GM21515 (cell line): ENCODE measurements around the gene CHAT.

Experiments
- ATAC-seq: cut with Tn5 transposase; IDR thresholded peaks from one replicate; pipeline ENCODE4 v1.9.1; 2021; ENCODE audit not compliant: unreplicated experiment

The CHAT gene

DNA sequence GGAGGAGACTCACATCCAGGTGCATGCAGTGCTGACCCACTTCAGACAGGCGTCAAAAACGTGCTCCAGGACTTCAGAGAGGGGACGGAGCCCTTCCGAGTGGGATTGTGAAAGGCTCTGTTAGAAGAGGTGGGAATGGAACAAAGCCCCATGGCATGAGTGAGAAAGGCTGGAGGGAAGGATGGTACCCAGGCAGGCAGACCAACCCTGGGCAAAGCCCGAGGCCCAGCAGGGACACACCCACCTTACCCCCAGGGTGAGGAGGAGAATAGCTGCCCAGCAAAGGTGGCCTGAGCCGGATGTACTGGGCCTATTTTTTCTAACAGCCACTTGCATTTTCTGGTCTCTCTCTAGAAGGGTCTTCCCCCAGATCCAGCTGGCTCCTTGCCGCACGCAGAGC, 14.8 kb downstream of the CHAT start:
- ATAC-seq = no peak

GRCh38 chr10:49629431-49629881, 15.6 kb downstream of the CHAT start:
- ATAC-seq = no peak

DNA sequence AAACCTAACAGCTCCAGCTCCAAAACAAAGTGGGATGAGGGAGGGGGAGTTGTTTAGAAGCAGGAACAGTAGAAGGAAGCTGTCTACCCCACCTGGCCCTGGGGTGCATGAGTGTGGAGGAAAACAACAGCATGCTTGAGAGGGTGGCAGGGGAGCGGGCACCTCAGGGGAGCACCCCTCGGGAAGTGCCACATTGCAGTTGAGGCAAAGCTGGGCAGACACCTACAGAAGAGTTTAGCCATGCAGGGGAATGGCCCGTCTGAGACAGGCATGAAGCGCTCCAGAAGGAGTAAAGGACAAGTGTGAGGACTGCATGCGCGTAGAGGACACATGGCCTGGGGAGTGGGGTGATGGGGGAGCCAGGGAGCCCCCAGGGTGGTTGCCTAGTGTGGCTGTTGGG, 18.1 kb downstream of the CHAT start:
- ATAC-seq = no peak

DNA sequence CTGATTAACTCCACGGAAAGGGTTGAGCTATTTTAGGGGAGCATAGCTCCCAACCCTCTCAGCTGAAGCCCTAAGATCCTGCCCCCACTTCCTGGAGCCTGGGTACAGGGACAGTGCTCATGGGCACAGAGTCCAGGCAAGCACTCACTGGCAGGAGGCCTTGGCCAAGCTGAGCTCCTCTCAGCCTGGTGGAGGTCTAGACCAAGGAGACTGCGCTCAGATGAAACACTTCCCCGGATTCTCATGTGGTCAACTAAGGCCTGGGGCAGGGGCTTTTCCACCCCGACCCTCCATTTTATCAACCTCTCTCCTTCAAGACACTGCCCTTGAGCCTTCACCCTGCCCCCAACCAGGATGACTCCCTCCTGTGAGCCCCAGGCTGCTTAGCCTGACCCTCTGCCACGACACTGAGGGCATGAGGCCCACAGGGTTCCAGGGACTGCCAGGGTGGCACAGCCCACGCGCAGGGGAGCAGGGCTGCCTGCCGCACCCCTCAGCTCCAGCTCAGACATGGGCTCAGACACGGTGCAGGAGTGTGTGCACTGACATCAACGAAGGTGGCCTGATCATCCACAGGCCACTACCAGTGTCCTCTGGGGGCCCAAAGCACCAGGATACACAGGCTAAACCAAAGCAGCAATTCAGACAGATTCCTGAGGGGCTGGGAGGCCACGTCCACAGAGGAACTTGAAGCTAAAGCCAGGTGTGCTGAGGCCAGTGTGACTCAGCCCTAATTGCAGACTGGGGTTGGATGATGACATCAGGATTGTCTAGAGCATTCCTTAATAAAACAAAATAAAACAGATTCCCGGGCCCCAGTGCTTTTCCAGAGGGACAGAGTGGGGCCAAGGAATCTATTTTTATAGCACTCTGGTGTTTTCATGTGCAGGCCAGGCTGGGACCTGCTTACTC, 18.8 kb downstream of the CHAT start:
- ATAC-seq = no peak

GRCh38 chr10:49633327-49634068, 19.7 kb downstream of the CHAT start:
- ATAC-seq = no peak

GRCh38 chr10:49634069-49634660, 20.3 kb downstream of the CHAT start:
- ATAC-seq = no peak

DNA sequence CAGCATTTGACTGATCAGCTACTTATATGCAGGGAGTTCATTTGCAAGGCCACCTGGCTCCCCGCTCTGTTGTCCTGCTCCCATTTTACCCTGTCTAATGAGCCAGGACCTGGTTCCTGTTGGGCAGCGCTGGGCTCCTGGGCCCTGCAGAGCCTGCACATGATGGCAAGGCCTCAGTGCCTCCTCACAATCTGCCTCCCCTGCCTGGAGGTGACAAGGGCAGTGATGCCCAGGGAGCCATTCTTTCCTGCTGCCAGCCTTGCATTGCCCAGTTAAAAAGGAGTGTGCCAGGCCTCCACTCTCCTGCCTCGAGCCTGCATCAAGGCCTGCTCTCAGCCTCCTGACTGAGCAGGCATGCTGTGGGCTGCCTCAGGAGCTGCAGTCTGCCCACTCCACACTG, 28.5 kb downstream of the CHAT start:
- no peak for ATAC-seq

DNA sequence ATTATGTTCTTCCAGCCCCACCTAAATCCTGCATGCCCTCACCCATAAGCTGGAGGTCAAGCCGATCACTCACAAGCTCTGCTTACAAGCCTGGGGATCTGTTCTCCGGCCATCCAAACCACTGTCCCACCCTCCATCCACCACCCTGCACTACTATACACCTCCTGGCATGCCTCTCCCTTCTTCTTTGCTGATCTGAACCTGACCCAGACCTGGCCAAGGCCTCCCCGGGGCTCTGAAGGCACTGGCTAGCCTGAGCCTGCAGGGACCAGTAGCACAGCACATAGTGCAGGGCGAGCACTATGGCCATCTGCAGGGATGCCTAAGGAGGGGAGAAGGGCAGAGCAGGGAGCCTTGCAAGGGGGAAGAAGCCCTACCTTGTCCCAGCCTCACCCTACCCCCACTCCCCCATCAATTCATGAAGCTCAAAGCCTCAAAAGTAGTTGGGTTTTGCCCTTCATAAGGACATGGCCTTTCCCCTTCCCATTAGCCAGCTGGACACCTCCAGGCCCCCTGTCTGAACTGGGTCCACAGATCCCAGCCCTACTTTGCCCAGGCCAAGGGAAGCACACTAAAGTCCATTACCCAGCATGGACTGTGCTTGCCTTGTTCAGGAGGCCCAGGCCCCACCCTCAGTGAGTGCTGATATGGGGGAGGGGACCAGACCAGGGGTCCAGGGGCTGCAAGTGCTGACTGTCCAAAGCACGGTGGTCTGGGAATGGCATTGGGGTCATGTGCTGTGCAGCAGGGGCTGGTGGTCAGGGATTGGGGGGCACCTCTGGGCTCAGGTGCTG, 29.6 kb downstream of the CHAT start:
- ATAC-seq = no peak

- ATAC-seq = no peak
Measured at GRCh38 chr10:49644035-49644646, 30.3 kb downstream of the CHAT start.

GRCh38 chr10:49645417-49645816, 31.6 kb downstream of the CHAT start:
- no peak for ATAC-seq

DNA sequence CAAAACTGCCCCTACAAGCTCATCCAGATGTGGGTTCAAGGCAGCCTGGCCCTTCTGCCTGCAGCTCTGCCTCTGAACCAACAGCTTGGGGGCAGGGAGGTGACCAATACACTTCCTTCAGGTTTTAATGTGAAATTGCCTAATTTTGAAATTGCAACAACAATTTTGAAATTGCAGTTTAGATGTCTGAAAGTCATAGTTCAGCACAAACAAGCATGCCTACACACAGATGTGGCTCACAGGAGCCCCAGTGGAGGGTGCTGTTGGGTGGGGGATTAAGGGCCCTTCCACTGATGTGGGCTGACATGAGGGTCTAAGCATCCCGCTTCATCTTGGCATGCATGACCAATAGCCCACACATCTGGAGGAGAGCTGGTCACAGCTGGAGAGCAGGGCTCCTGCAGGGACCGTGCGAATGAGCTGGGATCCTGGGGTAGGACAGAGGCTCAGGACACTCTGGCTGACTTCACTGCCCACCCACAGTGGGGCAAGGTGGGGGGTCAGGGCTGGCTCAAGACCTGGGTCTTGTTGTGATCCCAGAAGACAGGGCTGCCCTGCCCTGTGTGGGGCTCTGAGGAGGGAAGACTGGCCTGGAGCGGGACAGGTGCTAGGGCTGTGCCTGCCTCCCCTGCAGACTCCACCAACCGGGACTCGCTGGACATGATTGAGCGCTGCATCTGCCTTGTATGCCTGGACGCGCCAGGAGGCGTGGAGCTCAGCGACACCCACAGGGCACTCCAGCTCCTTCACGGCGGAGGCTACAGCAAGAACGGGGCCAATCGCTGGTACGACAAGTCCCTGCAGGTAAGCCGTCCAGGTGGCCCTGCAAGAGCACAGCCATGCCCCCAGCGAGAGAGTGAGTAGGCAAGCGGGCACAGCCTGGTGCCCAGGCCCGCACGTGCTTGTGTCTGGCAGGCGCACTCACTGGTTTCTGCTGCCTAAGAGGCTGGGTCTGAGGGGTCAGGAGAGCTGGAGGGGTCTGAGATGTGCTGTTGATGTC, 32.3 kb downstream of the CHAT start:
- ATAC-seq = no peak

GRCh38 chr10:49647554-49647953, 33.7 kb downstream of the CHAT start:
- no peak for ATAC-seq

DNA sequence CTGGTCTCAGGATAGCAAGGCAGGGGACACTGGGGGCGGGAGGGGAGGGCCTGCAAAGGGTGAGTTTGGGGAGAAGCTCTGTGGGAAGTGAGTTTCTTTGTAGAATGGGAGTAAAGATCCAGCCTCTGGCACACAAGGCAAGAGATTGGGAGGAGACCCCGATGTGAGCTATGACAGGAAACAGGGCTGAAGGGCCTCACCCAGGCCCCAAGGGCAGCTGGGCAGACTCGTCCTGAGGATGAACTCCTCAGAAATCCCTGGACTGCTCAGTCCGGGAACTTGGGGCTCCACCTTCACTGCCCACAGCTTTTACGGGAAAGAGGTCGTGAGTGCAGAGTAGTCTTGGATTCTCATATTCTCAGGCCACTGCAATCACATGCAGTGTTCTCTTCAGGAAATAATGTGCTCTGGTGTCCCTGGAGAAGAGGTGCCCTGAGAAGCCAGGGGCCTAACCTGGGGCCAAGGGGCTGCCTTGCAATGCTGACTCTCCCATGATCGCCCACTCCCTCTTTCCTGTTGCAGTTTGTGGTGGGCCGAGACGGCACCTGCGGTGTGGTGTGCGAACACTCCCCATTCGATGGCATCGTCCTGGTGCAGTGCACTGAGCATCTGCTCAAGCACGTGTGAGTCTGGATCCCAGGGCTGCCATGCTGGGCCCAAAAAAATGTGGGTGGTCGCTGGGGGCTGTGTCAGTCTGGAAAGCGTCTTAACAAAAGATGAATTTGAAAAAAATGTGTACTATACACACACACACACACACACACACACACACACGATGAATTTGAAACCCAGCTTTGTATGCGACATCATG, 34.4 kb downstream of the CHAT start:
- no peak for ATAC-seq

DNA sequence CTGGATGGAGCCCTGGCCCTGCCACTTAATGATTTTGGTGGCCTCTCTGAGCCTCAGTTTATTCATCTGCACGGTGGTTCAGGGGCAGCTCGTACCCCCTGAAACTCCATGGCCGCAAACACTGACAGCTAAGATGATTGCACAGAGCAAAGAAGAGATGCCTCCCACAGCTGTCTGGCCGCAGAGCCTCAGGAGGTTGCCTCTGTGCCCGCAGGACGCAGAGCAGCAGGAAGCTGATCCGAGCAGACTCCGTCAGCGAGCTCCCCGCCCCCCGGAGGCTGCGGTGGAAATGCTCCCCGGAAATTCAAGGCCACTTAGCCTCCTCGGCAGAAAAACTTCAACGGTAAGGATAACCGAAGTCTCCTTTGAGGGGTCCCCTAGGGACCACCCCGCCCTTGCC, 35.5 kb downstream of the CHAT start:
- ATAC-seq = peak; percentile 52

DNA sequence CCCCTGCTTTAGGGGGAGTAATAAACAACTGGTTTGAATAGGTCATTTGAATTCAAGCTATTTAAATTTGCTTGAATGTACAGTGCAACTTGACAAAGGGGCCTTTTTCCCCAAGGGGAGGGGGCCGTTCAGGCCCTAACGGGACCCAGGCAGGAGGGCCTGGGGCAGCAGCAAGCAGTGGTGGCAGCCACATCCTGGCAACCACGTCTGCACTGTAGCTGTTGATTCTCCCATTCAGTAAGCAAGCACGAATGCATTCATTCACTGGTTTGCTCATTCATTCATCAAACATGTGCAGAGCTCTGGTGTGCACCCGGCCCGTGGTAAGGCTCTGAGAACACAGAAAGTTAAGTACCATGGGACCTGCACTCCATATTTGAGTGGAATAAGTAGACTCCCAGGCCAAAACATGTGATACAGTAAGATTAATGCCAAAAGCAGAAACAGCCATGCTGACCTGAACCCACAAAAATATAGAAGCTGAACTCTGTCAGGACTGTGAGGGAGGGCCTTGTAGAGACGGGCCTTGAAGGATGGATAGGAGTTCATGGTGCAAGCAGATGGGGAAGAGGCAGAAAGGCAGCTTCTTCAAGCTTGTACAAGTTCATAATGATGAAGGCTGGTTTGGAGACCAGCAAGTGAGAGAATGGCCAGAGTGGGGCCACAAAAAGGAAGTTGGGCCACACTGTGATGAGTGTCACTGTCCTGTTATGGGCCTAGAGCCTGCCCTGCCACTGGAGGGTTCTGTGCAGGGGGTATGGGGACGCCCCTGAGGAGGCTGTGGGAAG, 36.3 kb downstream of the CHAT start:
- ATAC-seq = no peak

DNA sequence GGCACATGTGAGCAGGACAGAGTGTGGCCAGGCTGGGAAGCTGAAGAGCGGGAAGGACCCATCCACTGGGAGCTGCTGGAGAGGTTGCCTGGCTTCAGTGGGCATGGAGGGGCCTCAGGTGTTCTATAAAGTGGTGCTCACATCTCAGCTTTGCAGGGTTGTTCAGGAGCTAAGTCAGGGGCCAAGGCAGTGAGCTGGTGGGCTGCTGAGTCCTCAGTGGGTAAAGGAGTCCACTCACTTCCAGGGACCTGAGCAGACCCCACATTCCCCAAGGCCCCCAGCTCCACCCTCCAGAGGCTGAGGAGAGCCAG, 36.8 kb downstream of the CHAT start:
- no peak for ATAC-seq

- ATAC-seq = no peak
Measured at GRCh38 chr10:49651039-49651835, 37.4 kb downstream of the CHAT start.
